OCI-LY3 (cell line): Measurements from ENCODE around the gene MAMLD1.

Experiments
- H2AFZ ChIP-seq: fragments of 200-600, 300-600 bp; shearing (Covaris generic); 2 replicates; pipeline ENCODE4 v1.6.0; 2014; ENCODE audit warnings: antibody characterized with exemption, low read depth, low read length
- H3K27ac ChIP-seq: fragments of 200-600, 300-600 bp; sonication (generic); 2 replicates; pipeline ENCODE4 v1.5.1; 2014; ENCODE audit warnings: mild to moderate bottlenecking, low read length, moderate library complexity, mixed read lengths
- H3K27me3 ChIP-seq: fragments of 200-600, 300-600 bp; sonication (generic); 2 replicates; pipeline ENCODE4 v1.6.1; 2014; ENCODE audit warnings: low read depth, low read length, mixed read lengths
- H3K36me3 ChIP-seq: fragments of 200-600, 300-600 bp; sonication (generic); replicated peaks from 2 replicates; pipeline ENCODE3; 2014; ENCODE audit warnings: low read depth, low read length, mixed read lengths
- H3K4me1 ChIP-seq: fragments of 300-600, 200-600 bp; sonication (generic); 2 replicates; pipeline ENCODE4 v1.6.1; 2014; ENCODE audit warnings: low read length, mixed read lengths
- H3K4me2 ChIP-seq: fragments of 200-600, 300-600 bp; sonication (generic); 2 replicates; pipeline ENCODE4 v1.6.1; 2014; ENCODE audit warnings: low read length, mixed read lengths
- H3K4me3 ChIP-seq: fragments of 300-600, 200-600 bp; sonication (generic); 2 replicates; pipeline ENCODE4 v1.5.1; 2014; ENCODE audit warnings: antibody characterized with exemption, mild to moderate bottlenecking, low read length, moderate library complexity
- H3K79me2 ChIP-seq: fragments of 300-600, 200-600 bp; shearing (Covaris generic); 2 replicates; pipeline ENCODE4 v1.6.1; 2014; ENCODE audit warnings: mild to moderate bottlenecking, low read length, mixed read lengths
- H3K9ac ChIP-seq: fragments of 300-600, 200-600 bp; shearing (Covaris generic); 2 replicates; pipeline ENCODE4 v1.6.0; 2014; ENCODE audit warnings: mild to moderate bottlenecking, low read length, moderate library complexity
- H3K9me3 ChIP-seq: fragments of 200-600, 300-600 bp; shearing (Covaris generic); 2 replicates; pipeline ENCODE4 v1.6.1; 2014; ENCODE audit warnings: low read length, mixed read lengths; ENCODE audit not compliant: insufficient read depth
- H4K20me1 ChIP-seq: fragments of 200-600, 300-600 bp; sonication (generic); 2 replicates; pipeline ENCODE4 v1.6.1; 2016; ENCODE audit warnings: low read length, mixed read lengths; ENCODE audit not compliant: insufficient read depth
- CTCF ChIP-seq: fragments of 200-600, 300-600 bp; sonication (generic); IDR thresholded peaks from 2 replicates; pipeline ENCODE4 v1.5.1; 2014; ENCODE audit warnings: antibody characterized with exemption, low read length, low read depth
- EZH2phosphoT487 ChIP-seq: fragments of 200-600 bp; shearing (Covaris generic); IDR thresholded peaks from 2 replicates; pipeline ENCODE4 v1.6.1; 2018; ENCODE audit warnings: antibody characterized with exemption, mixed run types, low read depth

Gene MAMLD1

GRCh38 chrX:150508451-150509367 lies 145.6 kb downstream of the MAMLD1 start:
- Histone ChIP-seq H3K4me1 (peaks cover 17% of the 10 kb centered on the region), H2AFZ (no peak overlapping the region), H3K79me2 (no peaks in the 10 kb centered on the region), H3K27me3 (no peaks in the 10 kb centered on the region), H3K36me3 (no peaks in the 10 kb centered on the region), H3K9ac (no peak overlapping the region), H3K4me3 (no peak overlapping the region), H3K4me2 (no peak overlapping the region), H3K27ac (no peak overlapping the region), H4K20me1 (no peaks in the 10 kb centered on the region), H3K9me3 (no peaks in the 10 kb centered on the region)
- no peak for TF ChIP-seq EZH2phosphoT487
- TF ChIP-seq CTCF, result no peak

- no peak for TF ChIP-seq CTCF
- no peak for TF ChIP-seq EZH2phosphoT487
- peaks cover 19% of the 10 kb centered on the region for H3K4me1 ChIP-seq
These were observed 146.6 kb downstream of the MAMLD1 start for GRCh38 chrX:150509703-150510102.

GRCh38 chrX:150512461-150512901 lies 149.4 kb downstream of the MAMLD1 start:
- no peaks in the 10 kb centered on the region for H3K27me3 ChIP-seq
- no peak for TF ChIP-seq EZH2phosphoT487
- TF ChIP-seq CTCF, result no peak
- H3K9me3 ChIP-seq, result no peaks in the 10 kb centered on the region
- no peaks in the 10 kb centered on the region for H4K20me1 ChIP-seq
- H3K4me3 ChIP-seq, result peak overlapping the region; percentile 63
- no peak overlapping the region for H3K27ac ChIP-seq
- peak overlapping the region; percentile 2; the same call in 1 of the 2 replicates for H3K9ac ChIP-seq
- H3K4me1 ChIP-seq, result peaks cover 19% of the 10 kb centered on the region
- peak overlapping the region; percentile 69 for H3K4me2 ChIP-seq
- H3K36me3 ChIP-seq, result no peaks in the 10 kb centered on the region
- H3K79me2 ChIP-seq, result no peaks in the 10 kb centered on the region
- H2AFZ ChIP-seq, result peak overlapping the region; percentile 55; the same call in 1 of the 2 replicates

More at GRCh38 chrX:150509703-150510102, 146.6 kb downstream of the MAMLD1 start:
- H3K4me3 ChIP-seq, result no peak overlapping the region
- H3K27me3 ChIP-seq, result no peaks in the 10 kb centered on the region
- H3K36me3 ChIP-seq, result no peaks in the 10 kb centered on the region
- H3K4me2 ChIP-seq, result no peak overlapping the region
- H3K9me3 ChIP-seq, result no peaks in the 10 kb centered on the region
- H3K9ac ChIP-seq, result no peak overlapping the region
- H3K27ac ChIP-seq, result no peak overlapping the region
- H4K20me1 ChIP-seq, result no peaks in the 10 kb centered on the region
- H3K79me2 ChIP-seq, result no peaks in the 10 kb centered on the region
- H2AFZ ChIP-seq, result no peak overlapping the region

GRCh38 chrX:150513544-150513943 lies 150.4 kb downstream of the MAMLD1 start:
- no peaks in the 10 kb centered on the region for H3K79me2 ChIP-seq
- H3K4me2 ChIP-seq, result no peak overlapping the region
- H3K27me3 ChIP-seq, result no peaks in the 10 kb centered on the region
- H3K9me3 ChIP-seq, result no peaks in the 10 kb centered on the region
- H4K20me1 ChIP-seq, result no peaks in the 10 kb centered on the region
- no peaks in the 10 kb centered on the region for H3K36me3 ChIP-seq
- peaks cover 19% of the 10 kb centered on the region for H3K4me1 ChIP-seq
- no peak overlapping the region for H3K9ac ChIP-seq
- no peak for TF ChIP-seq CTCF
- TF ChIP-seq EZH2phosphoT487, result no peak
- no peak overlapping the region for H3K4me3 ChIP-seq
- H3K27ac ChIP-seq, result no peak overlapping the region
- no peak overlapping the region for H2AFZ ChIP-seq
